IMR-90 (cell line): ENCODE measurements around the gene IL16. TPM values are rescaled to one million over a fixed set of nuclear protein-coding genes. Genes with fewer than 3 reads are reported as not detected.

Experiments
- ATAC-seq: fragments of 200-7000 bp; cut with Tn5 transposase; 2 replicates; pipeline ENCODE4 v1.9.1; 2020; ENCODE audit warnings: low read depth, mild to moderate bottlenecking, moderate library complexity
- BruUV-seq: library from RNA; stranded (reverse); fragments of 400-500 nt; replicated peaks from 2 replicates; lab custom pipeline; 2021; lab: Mats Ljungman, UMichigan
- CTCF ChIA-PET: fragments of 300-600 bp; formaldehyde crosslinking; extraction: SDS; loops from one replicate; lab custom pipeline; 2021; ENCODE audit warnings: antibody characterized with exemption; lab: Yijun Ruan, JAX
- POLR2A ChIA-PET: fragments of 300-600 bp; sonication (Branson Sonifier 250); formaldehyde crosslinking; loops from one replicate; lab custom pipeline; 2022; ENCODE audit warnings: antibody characterized with exemption; ENCODE audit not compliant: unreplicated experiment; lab: Charles Lee
- DNase-seq: peaks from one replicate; pipeline ENCODE4 v3.0.0; 2013
- H2AFZ ChIP-seq: replicated peaks from 2 replicates; pipeline ENCODE3; 2013; ENCODE audit warnings: low read length, mild to moderate bottlenecking; ENCODE audit not compliant: poor library complexity
- H2AK5ac ChIP-seq: 2 replicates; pipeline ENCODE4 v1.6.1; 2013; ENCODE audit warnings: low read depth, low read length, inconsistent platforms
- H2AK9ac ChIP-seq: replicated peaks from 2 replicates; pipeline ENCODE3; 2013; ENCODE audit warnings: mild to moderate bottlenecking, low read depth, low read length, moderate library complexity; ENCODE audit not compliant: poor library complexity
- H2BK120ac ChIP-seq: 2 replicates; pipeline ENCODE4 v1.6.1; 2013; ENCODE audit warnings: low read depth, low read length, inconsistent platforms
- H2BK15ac ChIP-seq: 3 replicates; pipeline ENCODE4 v1.6.1; 2013; ENCODE audit warnings: low read depth, low read length, inconsistent platforms
- H2BK20ac ChIP-seq: 2 replicates; pipeline ENCODE4 v1.6.1; 2013; ENCODE audit warnings: low read depth, mild to moderate bottlenecking, inconsistent platforms, low read length, moderate library complexity
- H2BK5ac ChIP-seq: 2 replicates; pipeline ENCODE4 v1.6.1; 2013; ENCODE audit warnings: mild to moderate bottlenecking, low read depth, low read length, inconsistent platforms; ENCODE audit not compliant: poor library complexity, severe bottlenecking
- H3K14ac ChIP-seq: replicated peaks from 2 replicates; pipeline ENCODE4 v1.6.1; 2013; ENCODE audit warnings: low read depth, low read length, inconsistent platforms
- H3K18ac ChIP-seq: 2 replicates; pipeline ENCODE4 v1.6.1; 2013; ENCODE audit warnings: low read depth, low read length, control low read depth
- H3K23ac ChIP-seq: 2 replicates; pipeline ENCODE4 v1.6.1; 2013; ENCODE audit warnings: low read depth, low read length, inconsistent platforms
- H3K27ac ChIP-seq: 2 replicates; pipeline ENCODE4 v1.5.1; 2013; ENCODE audit warnings: mild to moderate bottlenecking, control low read depth, low read length; ENCODE audit not compliant: insufficient read depth
- H3K27me3 ChIP-seq: 2 replicates; pipeline ENCODE4 v1.6.1; 2013; ENCODE audit warnings: low read length; ENCODE audit not compliant: control insufficient read depth, insufficient read depth
- H3K36me3 ChIP-seq: 2 replicates; pipeline ENCODE4 v1.6.1; 2013; ENCODE audit warnings: low read length, mixed read lengths; ENCODE audit not compliant: control insufficient read depth, insufficient read depth
- H3K4ac ChIP-seq: 2 replicates; pipeline ENCODE4 v1.6.1; 2013; ENCODE audit warnings: low read depth, low read length, inconsistent platforms
- H3K4me1 ChIP-seq: 2 replicates; pipeline ENCODE4 v1.6.1; 2013; ENCODE audit warnings: low read length, mixed read lengths; ENCODE audit not compliant: control insufficient read depth, insufficient read depth
- H3K4me2 ChIP-seq: 2 replicates; pipeline ENCODE4 v1.6.1; 2013; ENCODE audit warnings: low read depth, mild to moderate bottlenecking, control low read depth, low read length, moderate library complexity
- H3K4me3 ChIP-seq: 2 replicates; pipeline ENCODE4 v1.5.1; 2013; ENCODE audit warnings: low read depth, mild to moderate bottlenecking, control low read depth, low read length, moderate library complexity; ENCODE audit not compliant: insufficient read depth
- H3K56ac ChIP-seq: 2 replicates; pipeline ENCODE4 v1.6.1; 2013; ENCODE audit warnings: low read length, inconsistent platforms; ENCODE audit not compliant: insufficient read depth; ENCODE audit errors: extremely low read depth
- H3K79me1 ChIP-seq, 2 experiments: 2 replicates each; pipeline ENCODE4 v1.6.1; 2013; ENCODE audit warnings: low read length in 2 of 2, inconsistent platforms in 1 of 2, low read depth in 1 of 2
- H3K9ac ChIP-seq: 2 replicates; pipeline ENCODE4 v1.6.1; 2013; ENCODE audit warnings: low read depth, low read length, control low read depth
- H3K9me1 ChIP-seq: 2 replicates; pipeline ENCODE4 v1.6.1; 2013; ENCODE audit warnings: low read length, inconsistent platforms; ENCODE audit not compliant: insufficient read depth
- H3K9me3 ChIP-seq: 2 replicates; pipeline ENCODE4 v1.6.1; 2013; ENCODE audit warnings: low read length; ENCODE audit not compliant: control insufficient read depth, insufficient read depth
- H4K20me1 ChIP-seq: 2 replicates; pipeline ENCODE4 v1.6.1; 2013; ENCODE audit warnings: low read length, inconsistent platforms; ENCODE audit not compliant: insufficient read depth
- H4K5ac ChIP-seq: 2 replicates; pipeline ENCODE4 v1.6.1; 2013; ENCODE audit warnings: mild to moderate bottlenecking, low read depth, low read length, control low read depth
- H4K8ac ChIP-seq, 2 experiments: 2 replicates each; pipeline ENCODE4 v1.6.1; 2013; ENCODE audit warnings: low read depth in 2 of 2, low read length in 2 of 2, control low read depth in 1 of 2, inconsistent platforms in 1 of 2
- H4K91ac ChIP-seq: 2 replicates; pipeline ENCODE4 v1.6.1; 2013; ENCODE audit warnings: low read depth, low read length, inconsistent platforms; ENCODE audit not compliant: insufficient read depth
- BHLHE40 ChIP-seq: fragments of 150-350 bp; IDR thresholded peaks from 2 replicates; pipeline ENCODE4 v1.6.1; 2016; ENCODE audit warnings: mild to moderate bottlenecking, low read depth, low read length
- CEBPB ChIP-seq: IDR thresholded peaks from 2 replicates; pipeline ENCODE4 v1.6.1; 2012; ENCODE audit warnings: low read depth, low read length, improper control_type of control experiment
- CHD1 ChIP-seq: IDR thresholded peaks from 2 replicates; pipeline ENCODE4 v1.6.1; 2012; ENCODE audit warnings: low read depth, low read length, improper control_type of control experiment
- CTCF ChIP-seq: conservative IDR thresholded peaks from 2 replicates; pipeline ENCODE4 v1.5.1; 2012; ENCODE audit warnings: mild to moderate bottlenecking, low read depth, low read length, improper control_type of control experiment
- ELK1 ChIP-seq: fragments of 150-350 bp; IDR thresholded peaks from 2 replicates; pipeline ENCODE4 v1.6.1; 2016; ENCODE audit warnings: low read depth, mild to moderate bottlenecking, low read length, moderate library complexity, borderline replicate concordance
- FOS ChIP-seq: fragments of 150-350 bp; IDR thresholded peaks from 2 replicates; pipeline ENCODE4 v1.6.1; 2016; ENCODE audit warnings: low read depth, low read length
- MAFK ChIP-seq: IDR thresholded peaks from 2 replicates; pipeline ENCODE4 v1.6.1; 2012; ENCODE audit warnings: low read depth, low read length, improper control_type of control experiment
- MAZ ChIP-seq: IDR thresholded peaks from 2 replicates; pipeline ENCODE4 v1.6.1; 2012; ENCODE audit warnings: low read depth, mild to moderate bottlenecking, low read length, improper control_type of control experiment, moderate library complexity, borderline replicate concordance
- MXI1 ChIP-seq: IDR thresholded peaks from 2 replicates; pipeline ENCODE4 v1.6.1; 2012; ENCODE audit warnings: low read depth, mild to moderate bottlenecking, low read length, moderate library complexity, borderline replicate concordance
- NFE2L2 ChIP-seq: fragments of 150-350 bp; IDR thresholded peaks from 2 replicates; pipeline ENCODE4 v1.6.1; 2016; ENCODE audit warnings: low read depth, mild to moderate bottlenecking, low read length
- POLR2A ChIP-seq: IDR thresholded peaks from 2 replicates; pipeline ENCODE4 v1.6.1; 2012; ENCODE audit warnings: mild to moderate bottlenecking, low read depth, low read length
- RAD21 ChIP-seq: IDR thresholded peaks from 2 replicates; pipeline ENCODE4 v1.6.1; 2012; ENCODE audit warnings: low read length, improper control_type of control experiment
- RCOR1 ChIP-seq: IDR thresholded peaks from 2 replicates; pipeline ENCODE4 v1.6.1; 2012; ENCODE audit warnings: mild to moderate bottlenecking, low read length, improper control_type of control experiment; ENCODE audit not compliant: insufficient replicate concordance
- RFX5 ChIP-seq: IDR thresholded peaks from 2 replicates; pipeline ENCODE4 v1.8.0; 2012; ENCODE audit warnings: low read depth, mild to moderate bottlenecking, low read length, moderate library complexity
- SMC3 ChIP-seq: fragments of 150-350 bp; IDR thresholded peaks from 2 replicates; pipeline ENCODE4 v1.6.1; 2016; ENCODE audit warnings: low read depth, mild to moderate bottlenecking, antibody characterized with exemption, low read length, moderate library complexity
- USF2 ChIP-seq: fragments of 150-350 bp; IDR thresholded peaks from 2 replicates; pipeline ENCODE4 v1.6.1; 2017; ENCODE audit warnings: mild to moderate bottlenecking, antibody characterized with exemption, low read length, low read depth
- WGBS, 2 experiments: methylation state at CpG; one replicate each; pipeline versions ENCODE4 v1.1.5 to v1.1.7; 2013; ENCODE audit warnings: missing lambda C conversion rate in 2 of 2; ENCODE audit not compliant: insufficient read length in 1 of 2; ENCODE audit errors: extremely low coverage in 2 of 2; 5-methylcytosine and 5-hydroxymethylcytosine counted together
- dilution Hi-C: fragments of 300-500 bp; cut with HindIII; formaldehyde crosslinking; loops from one replicate; pipeline ENCODE4 v1.14.3; 2018; ENCODE audit warnings: low sequenced_read_pairs; ENCODE audit not compliant: unreplicated experiment
- in situ Hi-C: fragments of 300-500 bp; cut with MboI; formaldehyde crosslinking; loops from 3 replicates; pipeline ENCODE4 v1.14.3; 2019; ENCODE audit warnings: low sequenced_read_pairs, inconsistent platforms, mixed read lengths
- intact Hi-C: fragments of 100-400 bp; cut with micrococcal nuclease; formaldehyde crosslinking; loops from 2 replicates; pipeline ENCODE4 v1.10.0; 2022
- polyA plus RNA-seq, 3 experiments: library from polyadenylated mRNA; depleted of rRNA; stranded (reverse); fragments of >200 nt; gene quantifications; 2 replicates each; pipeline ENCODE4 v1.2.3, GENCODE V29; 2012; ENCODE audit warnings: low replicate concordance in 1 of 3
- total RNA-seq: library from RNA; depleted of rRNA; stranded (reverse); fragments of >200 nt; gene quantifications from 2 replicates; pipeline ENCODE4 v1.2.3, GENCODE V29; 2012

Gene IL16
- total and polyA plus RNA-seq, 2 of the 4 experiments (the other 2 are of a cell fraction): 0.18 to 0.27 TPM

DNA sequence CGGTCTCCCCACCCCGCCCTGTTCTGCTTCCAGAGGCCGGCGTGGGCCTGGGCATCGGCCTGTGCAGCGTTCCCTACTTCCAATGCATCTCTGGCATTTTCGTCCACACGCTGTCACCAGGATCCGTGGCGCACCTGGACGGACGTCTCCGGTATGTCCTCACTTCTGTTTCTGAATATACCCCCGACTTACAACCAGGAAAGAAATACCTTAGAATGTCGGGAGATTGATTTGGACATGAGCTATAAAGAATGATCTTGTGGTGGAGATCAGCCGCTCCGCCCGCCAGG lies 85.9 kb downstream of the IL16 start:
- H3K4me3 ChIP-seq: no peak overlapping the region
- H2BK15ac ChIP-seq: no peak overlapping the region
- no TSS peak for BruUV-seq
- ATAC-seq (no peak), DNase-seq (no peak)
- no peaks in the 10 kb centered on the region; the same call in 1 of the 2 replicates for H3K9me3 ChIP-seq
- H3K23ac ChIP-seq: no peak overlapping the region
- no peaks in the 10 kb centered on the region for H3K79me1 ChIP-seq
- no peak overlapping the region for H2BK120ac ChIP-seq
- no peak overlapping the region for H3K9ac ChIP-seq
- peaks cover 27% of the 10 kb centered on the region; the same call in 1 of the 2 replicates for H3K36me3 ChIP-seq
- no peak overlapping the region for H2AFZ ChIP-seq
- no peak overlapping the region for H4K91ac ChIP-seq
- H3K14ac ChIP-seq: no peak overlapping the region
- no peak overlapping the region for H2AK5ac ChIP-seq
- no peak overlapping the region for H3K27ac ChIP-seq
- intact Hi-C loops (no loop called here), in situ Hi-C loops (loop anchor here (5.0 kb wide), 1 partner anchor 120 kb away; no protein-coding TSS in a partner anchor), dilution Hi-C loops (no loop called here)
- H3K27me3 ChIP-seq: no peaks in the 10 kb centered on the region
- 97% methylated on average over 4 of the region's 18 CpGs; no CpG with 5 or more reads in 1 of the 2 experiments for WGBS, 2 experiments
- no peak overlapping the region for H3K18ac ChIP-seq
- H3K4me2 ChIP-seq: no peak overlapping the region
- ChIA-PET CTCF (interaction anchor here (0.8 to 1.5 kb wide), 2 partner anchors 8 to 16 kb away, joined by 4 read pairs; no protein-coding TSS in a partner anchor), POLR2A (no interaction called here)
- H4K5ac ChIP-seq: no peak overlapping the region
- H4K20me1 ChIP-seq: no peaks in the 10 kb centered on the region
- H2BK5ac ChIP-seq: no peak overlapping the region
- H3K4ac ChIP-seq: no peak overlapping the region
- no peak overlapping the region for H2AK9ac ChIP-seq
- H3K9me1 ChIP-seq: no peaks in the 10 kb centered on the region
- no peak overlapping the region for H2BK20ac ChIP-seq
- H3K4me1 ChIP-seq: no peaks in the 10 kb centered on the region; the same call in 1 of the 2 replicates
- H4K8ac ChIP-seq: no peak overlapping the region
- H3K56ac ChIP-seq: no peak overlapping the region
- TF ChIP-seq BHLHE40: no peak
- TF ChIP-seq MXI1: no peak
- no peak for TF ChIP-seq MAZ
- TF ChIP-seq SMC3: no peak
- TF ChIP-seq RCOR1: no peak
- TF ChIP-seq FOS: no peak
- no peak for TF ChIP-seq RFX5
- TF ChIP-seq USF2: no peak
- TF ChIP-seq CHD1: no peak
- no peak for TF ChIP-seq POLR2A
- no peak for TF ChIP-seq CEBPB
- no peak for TF ChIP-seq MAFK
- TF ChIP-seq ELK1: no peak
- TF ChIP-seq NFE2L2: no peak
- TF ChIP-seq CTCF: no peak
- no peak for TF ChIP-seq RAD21
